Inflammatory macrophage treated with lipopolysaccharide for 1 hour (primary cell): Measurements from ENCODE around the gene GRIN2A.

Source experiments
- DNase-seq, 2 donors: peaks; one replicate each; pipeline ENCODE4 v3.0.0-alpha.2; 2020 to 2022

The GRIN2A gene

GRCh38 chr16:9846362-9847099 lies 335.7 kb downstream of the GRIN2A start:
- no peak for DNase-seq

GRCh38 chr16:9845661-9846361 lies 336.4 kb downstream of the GRIN2A start:
- DNase-seq = no peak

- DNase-seq = no peak
Measured at GRCh38 chr16:9844361-9844760, 337.9 kb downstream of the GRIN2A start.

DNA sequence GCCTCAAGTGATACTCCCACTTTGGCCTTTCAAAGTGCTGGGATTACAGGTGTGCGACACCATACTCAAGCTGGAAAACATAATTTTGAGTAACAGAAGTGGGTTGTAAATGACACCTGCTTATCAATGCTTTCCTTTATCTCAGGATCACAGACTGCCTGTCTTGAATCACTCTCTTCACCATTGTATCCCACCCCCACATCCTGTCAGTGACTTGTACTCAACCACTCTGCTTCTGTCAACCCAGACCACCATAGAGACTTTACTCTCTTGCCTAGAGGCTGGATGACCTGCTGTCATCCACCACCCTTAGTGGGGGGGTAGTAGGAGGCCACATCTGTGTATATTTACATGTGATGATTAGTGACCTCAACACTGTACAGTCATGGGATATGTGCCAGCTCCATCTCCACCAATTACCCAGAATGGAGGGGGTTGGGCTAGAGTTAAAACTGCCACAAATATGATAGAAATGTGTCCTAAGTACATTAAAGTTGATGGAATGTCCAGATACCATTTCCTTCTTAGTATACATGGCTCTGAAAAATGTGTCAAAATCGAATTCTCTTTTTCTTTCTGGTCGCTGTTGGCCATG lies 338.7 kb downstream of the GRIN2A start:
- DNase-seq = no peak

DNA sequence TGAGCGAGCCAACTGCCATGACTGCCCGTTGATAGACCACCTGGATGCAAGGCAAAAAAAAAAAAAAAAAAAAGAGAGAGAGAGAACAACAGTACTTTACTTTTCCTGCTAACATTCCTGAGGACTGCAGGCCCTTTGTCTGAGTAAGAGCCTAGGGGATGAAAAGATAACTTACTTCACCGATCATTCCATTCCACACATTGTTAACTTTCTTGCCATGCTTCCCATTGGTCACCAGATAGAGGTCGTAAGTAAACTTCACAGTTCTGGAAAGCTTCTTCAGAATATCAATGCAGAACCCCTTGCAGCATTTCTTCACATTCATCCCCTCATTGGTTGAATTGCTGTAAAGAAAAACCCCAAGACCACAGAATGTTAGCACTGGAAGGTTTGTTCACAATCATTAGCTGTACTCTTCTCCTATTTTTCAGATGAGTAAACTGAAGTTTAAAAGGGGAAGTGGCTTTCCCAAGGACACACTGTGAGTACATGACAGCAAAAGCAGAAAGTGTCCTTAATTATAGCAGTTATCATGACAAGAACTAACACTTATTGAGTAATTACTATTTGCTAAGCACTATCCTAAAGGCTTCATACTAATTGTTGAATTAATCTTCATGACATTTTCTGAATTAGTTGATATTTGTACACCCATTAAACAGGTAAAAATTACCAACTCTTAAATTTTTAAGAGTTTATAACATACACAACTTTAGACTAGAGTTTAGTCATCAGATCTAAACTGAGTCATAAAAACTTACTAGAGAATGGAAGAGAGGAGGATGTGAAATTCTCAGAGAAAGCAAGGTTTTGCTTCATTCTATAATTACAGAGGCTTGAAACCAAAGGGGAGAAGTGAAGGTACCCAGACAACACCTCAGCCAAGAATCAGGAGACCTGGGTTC lies 341.2 kb downstream of the GRIN2A start:
- no peak for DNase-seq

DNA sequence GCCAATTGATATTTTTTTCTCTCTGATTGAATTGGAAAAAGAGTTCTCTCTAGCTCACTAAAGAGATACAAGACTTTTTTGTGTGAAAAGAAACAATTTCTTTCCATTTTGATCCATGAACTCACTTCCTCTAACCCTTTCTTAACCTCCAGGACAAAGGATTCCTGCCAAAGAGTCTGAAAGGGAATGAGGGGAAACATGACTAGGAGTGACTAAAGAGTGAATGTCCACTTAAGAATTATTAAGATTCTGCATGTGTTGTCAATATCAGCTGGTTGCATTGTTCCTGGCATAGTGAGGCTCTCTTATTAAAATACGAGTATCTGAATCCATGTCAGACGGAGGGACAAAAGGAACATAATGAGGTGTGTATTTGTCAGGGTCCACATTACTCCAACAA lies 344.7 kb downstream of the GRIN2A start:
- DNase-seq = no peak

GRCh38 chr16:9836118-9836736 lies 346.0 kb downstream of the GRIN2A start:
- no peak for DNase-seq

GRCh38 chr16:9827062-9827752 lies 355.0 kb downstream of the GRIN2A start:
- DNase-seq = no peak

- no peak for DNase-seq
Measured at GRCh38 chr16:9826656-9827055, 355.6 kb downstream of the GRIN2A start.

DNA sequence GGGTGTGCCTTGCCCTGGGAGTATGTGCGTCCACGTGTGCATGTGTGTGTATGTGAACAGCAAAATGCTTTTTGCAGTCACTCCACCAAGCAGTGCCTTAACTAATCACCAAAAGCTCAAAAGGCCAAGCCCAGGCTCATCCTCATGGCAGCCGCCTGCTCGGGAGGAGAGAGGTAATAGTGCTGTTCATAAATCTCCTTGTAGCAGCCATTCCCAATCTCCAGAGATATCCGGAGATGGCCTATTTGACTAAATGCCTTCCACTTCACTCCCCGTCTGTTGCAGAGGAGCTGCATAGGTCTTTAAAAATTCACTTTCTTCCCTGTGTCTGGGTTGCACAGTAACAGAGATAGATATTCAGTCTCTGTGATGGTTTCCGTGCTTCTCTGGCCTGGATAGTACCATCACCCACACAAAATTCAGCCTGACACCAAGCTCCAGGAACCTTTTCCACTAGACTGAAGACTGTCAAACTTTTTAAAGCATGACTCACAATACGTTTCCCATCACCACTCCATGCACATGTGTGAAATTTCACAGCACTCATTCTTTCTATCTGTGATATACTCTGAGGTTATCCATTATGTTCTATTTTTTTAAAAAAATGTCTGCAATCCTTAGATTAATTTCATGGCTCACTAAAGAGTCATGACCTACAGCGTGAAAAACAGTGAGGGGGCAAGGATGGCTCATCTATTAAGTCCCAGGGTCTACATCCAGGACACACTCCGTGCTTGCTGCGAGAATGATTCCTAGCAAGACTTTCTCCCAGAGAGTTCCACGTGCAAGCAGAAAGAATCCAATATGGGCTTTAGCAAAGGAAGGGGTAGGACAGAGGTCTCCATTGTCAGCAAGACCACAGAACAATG lies 357.8 kb downstream of the GRIN2A start:
- DNase-seq = no peak

DNA sequence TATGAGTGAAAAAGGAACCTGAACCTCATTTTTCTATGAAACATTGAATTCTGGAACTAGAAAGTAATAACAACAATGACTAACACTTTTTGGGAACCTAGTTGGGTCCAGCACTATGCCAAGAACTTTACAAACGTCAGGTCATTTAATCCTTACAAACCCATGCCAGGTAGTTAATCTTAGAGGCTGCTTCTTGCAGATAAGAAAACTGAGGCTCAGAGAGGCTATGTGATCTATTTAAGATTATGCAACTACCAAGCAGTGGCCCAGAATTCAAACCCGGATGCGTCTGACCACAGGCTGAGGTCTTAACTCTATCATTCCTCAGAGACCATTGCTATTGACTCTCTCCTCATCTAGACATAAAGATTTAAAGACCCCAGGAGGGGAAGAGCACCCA lies 358.7 kb downstream of the GRIN2A start:
- DNase-seq = no peak

GRCh38 chr16:9821970-9822369 lies 360.3 kb downstream of the GRIN2A start:
- no peak for DNase-seq

DNA sequence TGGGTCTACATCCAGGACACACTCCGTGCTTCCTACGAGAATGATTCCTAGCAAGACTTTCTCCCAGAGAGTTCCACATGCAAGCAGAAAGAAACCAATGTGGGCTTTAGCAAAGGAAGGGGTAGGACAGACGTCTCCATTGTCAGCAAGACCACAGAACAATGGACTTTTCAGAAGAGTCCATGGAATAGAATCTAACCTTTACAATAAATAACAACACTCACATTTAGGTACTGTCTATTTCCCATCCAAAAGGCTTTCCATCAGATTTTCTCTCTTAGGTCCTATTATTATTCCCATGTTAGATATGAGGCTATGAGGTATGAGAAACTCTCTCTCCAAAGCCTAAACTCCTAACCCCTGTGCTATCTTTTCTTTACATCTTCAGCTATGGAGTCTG lies 360.9 kb downstream of the GRIN2A start:
- no peak for DNase-seq

DNA sequence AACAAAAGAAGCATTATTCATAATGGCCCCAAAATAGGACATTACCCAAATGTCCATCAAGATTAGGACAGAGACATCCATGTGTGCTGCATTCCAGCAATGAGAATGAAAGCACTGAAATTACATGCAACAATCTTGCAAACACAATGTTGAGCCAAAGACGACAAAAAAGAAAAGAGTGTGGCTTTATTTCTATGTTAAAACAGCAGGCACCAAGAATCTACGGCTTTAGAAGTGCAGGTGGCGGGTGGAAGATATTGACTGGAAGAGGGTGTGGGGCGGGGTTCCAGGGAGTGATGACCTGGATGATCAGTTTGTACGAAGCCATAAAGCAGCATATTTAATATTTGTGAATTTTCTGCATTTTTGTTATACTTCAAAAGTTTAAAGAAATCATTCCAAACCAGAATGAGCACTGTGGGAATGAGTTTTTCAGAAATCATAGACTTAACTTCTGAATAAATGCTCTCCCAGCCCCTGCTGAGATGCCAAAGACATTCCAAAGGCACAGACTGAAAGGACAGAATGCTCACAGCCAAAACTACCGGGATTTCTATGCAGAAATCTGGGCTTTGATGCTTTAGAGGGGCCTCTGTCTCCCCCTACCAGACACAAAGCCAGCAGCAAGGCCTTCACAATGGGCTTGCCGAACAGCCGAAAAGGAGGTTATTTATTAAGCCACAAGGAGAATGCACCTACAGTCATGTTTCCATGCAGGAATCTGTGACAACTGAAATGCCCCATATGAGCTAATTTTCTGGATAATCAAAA lies 361.6 kb downstream of the GRIN2A start:
- DNase-seq = no peak

DNA sequence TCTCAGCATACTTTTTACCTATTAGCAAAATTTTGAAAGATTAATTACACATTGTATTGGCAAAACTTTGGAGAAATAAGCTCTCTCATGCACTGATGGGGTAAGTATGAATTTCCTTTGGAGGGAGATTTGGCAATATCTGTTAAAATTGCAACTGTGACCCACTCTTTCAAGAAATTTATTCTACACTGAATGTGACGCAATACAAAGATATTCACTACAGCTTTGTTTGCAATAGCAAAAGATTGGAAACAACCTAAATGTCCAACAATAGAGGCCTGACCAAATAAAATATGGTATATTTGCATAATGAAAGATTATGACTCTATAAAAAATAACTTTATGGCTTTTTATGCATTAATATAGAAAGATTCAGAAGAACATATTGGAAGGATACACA lies 363.5 kb downstream of the GRIN2A start:
- DNase-seq = no peak

- DNase-seq = no peak
Measured at GRCh38 chr16:9817586-9817985, 364.6 kb downstream of the GRIN2A start.

DNA sequence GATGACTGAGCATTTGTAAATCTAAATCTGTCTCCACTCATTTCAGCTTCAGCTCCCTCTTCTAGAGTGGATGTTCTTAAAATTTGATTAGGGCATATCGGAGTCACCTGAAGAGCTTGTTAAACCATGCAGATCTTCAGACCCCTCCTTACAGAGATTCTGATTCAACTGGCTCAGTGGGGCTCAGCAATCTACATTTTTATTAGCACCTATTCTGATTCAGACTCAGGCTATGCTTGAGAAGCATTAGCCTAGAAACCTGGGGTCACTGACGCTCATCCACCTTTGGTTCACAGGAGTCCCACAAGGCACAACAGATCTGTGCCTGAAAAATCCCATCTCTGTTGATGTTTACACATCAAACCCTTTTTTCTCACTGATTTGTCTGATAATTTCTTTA lies 365.6 kb downstream of the GRIN2A start:
- DNase-seq = no peak

- no peak for DNase-seq
Measured at GRCh38 chr16:9813665-9814064, 368.6 kb downstream of the GRIN2A start.

- no peak for DNase-seq
Measured at GRCh38 chr16:9808210-9808609, 374.0 kb downstream of the GRIN2A start.

GRCh38 chr16:9807302-9807701 lies 374.9 kb downstream of the GRIN2A start:
- DNase-seq = no peak
